Neural cell (in vitro differentiated cells): ENCODE results near the gene GMDS. TPM values are rescaled to one million over a fixed set of nuclear protein-coding genes. Genes with fewer than 3 reads are reported as not detected.

ENCODE experiments used
- H2AFZ ChIP-seq: fragments of 200-600, 300-800 bp; sonication (generic), shearing (Covaris generic); 2 replicates; pipeline ENCODE4 v1.6.0; 2014; ENCODE audit warnings: low read depth, mild to moderate bottlenecking, antibody characterized with exemption, low read length, moderate library complexity
- H3F3A ChIP-seq: fragments of 200-600 bp; shearing (Covaris generic); 2 replicates; pipeline ENCODE4 v1.6.1; 2016; ENCODE audit warnings: mild to moderate bottlenecking, moderate library complexity, mixed read lengths, antibody characterized with exemption, low read length; ENCODE audit not compliant: insufficient read depth, poor library complexity, severe bottlenecking
- H3K27ac ChIP-seq: fragments of 200-600, 300-800 bp; sonication (generic), shearing (Covaris generic); 2 replicates; pipeline ENCODE4 v1.5.1; 2014; ENCODE audit warnings: mild to moderate bottlenecking, low read length, moderate library complexity
- H3K27me3 ChIP-seq: fragments of 300-800, 200-600 bp; sonication (generic), shearing (Covaris generic); 2 replicates; pipeline ENCODE4 v1.6.0; 2014; ENCODE audit warnings: mild to moderate bottlenecking, low read depth, low read length, moderate library complexity; ENCODE audit not compliant: insufficient read depth
- H3K36me3 ChIP-seq: fragments of 300-800, 200-600 bp; sonication (generic), shearing (Covaris generic); 2 replicates; pipeline ENCODE4 v1.5.1; 2014; ENCODE audit warnings: mild to moderate bottlenecking, antibody characterized with exemption, low read length, moderate library complexity; ENCODE audit not compliant: insufficient read depth
- H3K4me2 ChIP-seq: fragments of 300-800, 200-600 bp; sonication (generic), shearing (Covaris generic); 2 replicates; pipeline ENCODE4 v1.6.0; 2014; ENCODE audit warnings: mild to moderate bottlenecking, low read length
- H3K4me3 ChIP-seq: fragments of 300-800, 200-600 bp; sonication (generic), shearing (Covaris generic); 2 replicates; pipeline ENCODE4 v1.5.1; 2014; ENCODE audit warnings: mild to moderate bottlenecking, low read length, moderate library complexity
- H3K79me2 ChIP-seq: fragments of 200-600 bp; shearing (Covaris generic); replicated peaks from 2 replicates; pipeline ENCODE4 v1.6.0; 2014; ENCODE audit warnings: mild to moderate bottlenecking, low read length, moderate library complexity; ENCODE audit not compliant: insufficient read depth
- H3K9ac ChIP-seq: fragments of 300-800, 200-600 bp; sonication (generic), shearing (Covaris generic); 2 replicates; pipeline ENCODE4 v1.6.1; 2016; ENCODE audit warnings: mild to moderate bottlenecking, low read length, mixed read lengths
- H3K9me2 ChIP-seq: fragments of 200-600 bp; shearing (Covaris generic); 2 replicates; pipeline ENCODE4 v1.6.1; 2016; ENCODE audit warnings: mild to moderate bottlenecking, low read length, mixed read lengths; ENCODE audit not compliant: insufficient read depth
- H3K9me3 ChIP-seq: fragments of 200-600, 300-800 bp; sonication (generic), shearing (Covaris generic); 2 replicates; pipeline ENCODE4 v1.6.1; 2016; ENCODE audit warnings: mild to moderate bottlenecking, mixed run types, low read length, moderate library complexity, mixed read lengths
- H4K20me1 ChIP-seq: fragments of 200-600 bp; shearing (Covaris generic); 2 replicates; pipeline ENCODE4 v1.6.1; 2016; ENCODE audit warnings: mild to moderate bottlenecking, mixed run types; ENCODE audit not compliant: insufficient read depth
- CTCF ChIP-seq: fragments of 450-650 bp; IDR thresholded peaks from 2 replicates; pipeline ENCODE4 v1.5.1; 2014; ENCODE audit warnings: antibody characterized with exemption, mild to moderate bottlenecking, moderate library complexity; ENCODE audit not compliant: poor library complexity, severe bottlenecking
- EP300 ChIP-seq: fragments of 450-650 bp; conservative IDR thresholded peaks from 2 replicates; pipeline ENCODE4 v1.6.1; 2014; ENCODE audit warnings: antibody characterized with exemption, mild to moderate bottlenecking, moderate library complexity; ENCODE audit not compliant: poor library complexity, severe bottlenecking
- EZH2 ChIP-seq: fragments of 200-600, 300-800 bp; shearing (Covaris generic), sonication (generic); IDR thresholded peaks from 2 replicates; pipeline ENCODE4 v1.6.1; 2014; ENCODE audit warnings: antibody characterized with exemption, low read length, borderline replicate concordance, mild to moderate bottlenecking; ENCODE audit not compliant: insufficient read depth, poor library complexity, severe bottlenecking
- POLR2AphosphoS5 ChIP-seq: IDR thresholded peaks from 2 replicates; pipeline ENCODE4 v1.6.1; 2012
- RAD21 ChIP-seq: fragments of 450-650 bp; conservative IDR thresholded peaks from 2 replicates; pipeline ENCODE4 v1.6.1; 2014; ENCODE audit warnings: antibody characterized with exemption, mild to moderate bottlenecking, moderate library complexity
- REST ChIP-seq: IDR thresholded peaks from 2 replicates; pipeline ENCODE4 v1.6.1; 2012; ENCODE audit warnings: borderline replicate concordance
- SMC3 ChIP-seq: fragments of 450-650 bp; conservative IDR thresholded peaks from 2 replicates; pipeline ENCODE4 v1.6.1; 2014; ENCODE audit warnings: antibody characterized with exemption, mild to moderate bottlenecking, moderate library complexity; ENCODE audit not compliant: poor library complexity
- TAF1 ChIP-seq: IDR thresholded peaks from 2 replicates; pipeline ENCODE4 v1.6.1; 2012; ENCODE audit warnings: low read depth
- polyA plus RNA-seq: library from polyadenylated mRNA; depleted of rRNA; stranded (reverse); fragments of >200 nt; gene quantifications from 2 replicates; pipeline ENCODE4 v1.2.3, GENCODE V29; 2014

The GMDS gene
- polyA plus RNA-seq, 1 donor from 2014 or later, result 11.4 TPM

- Histone ChIP-seq H3K36me3 (no peaks in the 10 kb centered on the region), H3K4me3 (no peak overlapping the region), H3K79me2 (no peaks in the 10 kb centered on the region), H3K9ac (no peak overlapping the region), H3K27ac (no peak overlapping the region), H3F3A (no peaks in the 10 kb centered on the region), H3K27me3 (no peaks in the 10 kb centered on the region), H3K4me2 (no peak overlapping the region), H3K9me2 (no peaks in the 10 kb centered on the region), H2AFZ (no peak overlapping the region), H3K9me3 (no peaks in the 10 kb centered on the region), H4K20me1 (no peaks in the 10 kb centered on the region)
- TF ChIP-seq CTCF (no peak), POLR2AphosphoS5 (no peak)
Measured at GRCh38 chr6:1957746-1958145, 287.7 kb downstream of the GMDS start.

- Histone ChIP-seq H3K79me2 (no peaks in the 10 kb centered on the region), H3K27ac (no peak overlapping the region), H3K27me3 (no peaks in the 10 kb centered on the region), H3F3A (no peaks in the 10 kb centered on the region), H2AFZ (no peak overlapping the region), H3K9ac (no peak overlapping the region), H3K36me3 (no peaks in the 10 kb centered on the region), H4K20me1 (no peaks in the 10 kb centered on the region), H3K9me2 (no peaks in the 10 kb centered on the region), H3K9me3 (no peaks in the 10 kb centered on the region), H3K4me2 (no peak overlapping the region), H3K4me3 (no peak overlapping the region)
- TF ChIP-seq CTCF, result no peak
- no peak for TF ChIP-seq REST
- TF ChIP-seq TAF1, result no peak
- TF ChIP-seq POLR2AphosphoS5, result no peak
- no peak for TF ChIP-seq RAD21
Measured at GRCh38 chr6:1952740-1953360, 292.6 kb downstream of the GMDS start.

GRCh38 chr6:1950631-1951030 lies 294.8 kb downstream of the GMDS start:
- H3K4me2 ChIP-seq, result no peak overlapping the region
- no peaks in the 10 kb centered on the region for H3K9me2 ChIP-seq
- no peak overlapping the region for H3K27ac ChIP-seq
- no peaks in the 10 kb centered on the region for H3K36me3 ChIP-seq
- H2AFZ ChIP-seq, result no peak overlapping the region
- no peak overlapping the region for H3K4me3 ChIP-seq
- no peaks in the 10 kb centered on the region for H4K20me1 ChIP-seq
- H3K9ac ChIP-seq, result no peak overlapping the region
- no peaks in the 10 kb centered on the region for H3K79me2 ChIP-seq
- no peaks in the 10 kb centered on the region for H3K27me3 ChIP-seq
- no peaks in the 10 kb centered on the region for H3K9me3 ChIP-seq
- H3F3A ChIP-seq, result no peaks in the 10 kb centered on the region
- TF ChIP-seq EZH2 (no peak), EP300 (no peak), POLR2AphosphoS5 (no peak), REST (no peak), SMC3 (no peak), CTCF (no peak), TAF1 (no peak)
